ENCODE results near the gene KCNK17. TPM values are rescaled to one million over a fixed set of nuclear protein-coding genes. Genes with fewer than 3 reads are reported as not detected.

KCNK17 gene
- total RNA-seq, 1 experiment from 2014 or later: not detected

DNA sequence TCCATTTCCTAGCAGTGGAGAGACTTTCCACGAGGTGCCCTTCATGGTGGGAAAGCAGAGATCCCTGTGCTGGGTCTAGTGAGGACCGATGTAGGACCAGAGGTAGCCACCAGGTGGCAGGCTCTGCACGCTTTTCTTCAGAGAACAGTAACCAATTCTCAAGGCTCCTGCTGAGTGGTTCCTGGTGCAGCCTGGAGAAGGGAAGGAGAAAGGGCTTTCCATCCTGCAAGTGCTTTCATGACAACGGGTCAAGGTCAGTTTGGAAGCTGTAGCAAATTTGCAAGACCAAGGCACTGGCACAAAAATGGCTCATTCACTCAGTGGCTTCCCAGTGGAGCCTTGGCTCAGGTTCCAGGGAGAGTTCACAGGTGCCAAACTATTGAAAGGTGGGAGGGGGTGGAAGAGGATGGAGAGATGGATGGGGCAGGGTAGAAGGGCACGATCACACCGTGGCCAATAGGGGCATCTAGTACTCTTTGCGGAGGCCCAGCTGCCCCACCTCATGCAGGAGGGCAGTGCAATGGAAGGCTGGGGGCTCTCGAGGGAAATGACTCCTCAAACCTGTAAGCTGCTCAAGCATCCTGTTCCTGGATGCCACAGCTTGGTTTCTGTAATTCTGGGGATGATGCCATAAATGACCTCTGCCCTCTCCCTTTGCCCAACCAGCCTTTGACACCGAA lies 33.8 kb upstream of the KCNK17 start:
- Mint-ChIP-seq H3K4me1 (ENCODE audit: low read depth, unreplicated experiment) (no peaks in the 10 kb centered on the region), H3K27me3 (ENCODE audit: insufficient read depth, unreplicated experiment) (peaks cover 7% of the 10 kb centered on the region), H3K36me3 (ENCODE audit: insufficient read depth, unreplicated experiment) (no peaks in the 10 kb centered on the region), H3K9me3 (ENCODE audit: unreplicated experiment) (no peaks in the 10 kb centered on the region), H3K4me3 (ENCODE audit: unreplicated experiment) (no peak overlapping the region), H3K27ac (ENCODE audit: unreplicated experiment) (no peak overlapping the region)
- ChIA-PET CTCF (no interaction called here), POLR2A (no interaction called here)
- Histone ChIP-seq H3K9me3 (no peaks in the 10 kb centered on the region), H3K27me3 (replicated peaks; ENCODE audit: control insufficient read depth, insufficient read depth, low read length) (no peaks in the 10 kb centered on the region; the same call in 1 of the 2 replicates), H3K36me3 (ENCODE audit: control insufficient read depth, insufficient read depth, low read length) (no peaks in the 10 kb centered on the region), H3K4me3 (ENCODE audit: low read depth, low read length) (no peak overlapping the region), H3K4me1 (no peaks in the 10 kb centered on the region)
- peak; percentile 56 to 66 for DNase-seq
- no TSS peak for BruUV-seq (replicated peaks)
- intact Hi-C loops (cut with micrococcal nuclease; ENCODE audit: unreplicated experiment): loop anchor here (5.0 kb wide), 1 partner anchor 959 kb away; no protein-coding TSS in a partner anchor
- peak; percentile 77 to 79 for TF ChIP-seq CTCF (IDR thresholded peaks at IDR 0.05; ENCODE audit: insufficient read depth in 1 of 2, low read depth in 1 of 2, low read length in 1 of 2, severe bottlenecking in 1 of 2, unreplicated experiment in 1 of 2)

DNA sequence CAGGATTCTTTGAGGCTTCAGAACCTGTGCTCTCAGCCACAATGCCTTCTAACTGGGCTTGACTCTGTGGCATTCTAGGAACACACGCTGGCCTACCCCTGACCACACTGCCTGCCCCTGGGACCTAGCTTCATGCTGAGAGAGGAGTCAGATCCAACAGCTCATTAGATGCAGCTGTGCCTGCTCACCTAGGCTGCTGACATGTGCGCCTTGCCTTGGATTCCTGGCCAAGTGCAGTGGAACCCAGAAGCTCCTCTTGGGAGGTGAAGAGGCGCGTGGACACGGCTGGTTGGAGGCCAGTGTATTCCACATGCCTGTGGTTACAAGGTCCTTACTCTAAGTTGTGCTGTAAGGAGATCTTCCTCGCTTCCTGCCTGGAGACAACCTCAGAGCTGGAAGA lies 33.0 kb upstream of the KCNK17 start:
- no peak overlapping the region for H3K4me3 Mint-ChIP-seq (ENCODE audit: unreplicated experiment)
- TF ChIP-seq CTCF (IDR thresholded peaks at IDR 0.05; ENCODE audit: insufficient read depth in 1 of 2, low read depth in 1 of 2, low read length in 1 of 2, severe bottlenecking in 1 of 2, unreplicated experiment in 1 of 2): no peak
- Histone ChIP-seq H3K9me3 (no peaks in the 10 kb centered on the region), H3K4me1 (no peaks in the 10 kb centered on the region), H3K27me3 (replicated peaks; ENCODE audit: control insufficient read depth, insufficient read depth, low read length) (no peaks in the 10 kb centered on the region; the same call in 1 of the 2 replicates), H3K4me3 (ENCODE audit: low read depth, low read length) (no peak overlapping the region), H3K36me3 (ENCODE audit: control insufficient read depth, insufficient read depth, low read length) (no peaks in the 10 kb centered on the region)
- intact Hi-C loops (cut with micrococcal nuclease; ENCODE audit: unreplicated experiment): loop anchor here (5.0 kb wide), 1 partner anchor 960 kb away; no protein-coding TSS in a partner anchor
- H3K9me3 Mint-ChIP-seq (ENCODE audit: unreplicated experiment): no peaks in the 10 kb centered on the region
- DNase-seq: no peak
- H3K27me3 Mint-ChIP-seq (ENCODE audit: insufficient read depth, unreplicated experiment): peaks cover 7% of the 10 kb centered on the region
- ChIA-PET CTCF (interaction anchor here (1.1 kb wide), 1 partner anchor 37 kb away, joined by 3 read pairs; no protein-coding TSS in a partner anchor), POLR2A (no interaction called here)
- no peak overlapping the region for H3K27ac Mint-ChIP-seq (ENCODE audit: unreplicated experiment)
- BruUV-seq (replicated peaks): no TSS peak
- no peaks in the 10 kb centered on the region for H3K36me3 Mint-ChIP-seq (ENCODE audit: insufficient read depth, unreplicated experiment)
- H3K4me1 Mint-ChIP-seq (ENCODE audit: low read depth, unreplicated experiment): no peaks in the 10 kb centered on the region

DNA sequence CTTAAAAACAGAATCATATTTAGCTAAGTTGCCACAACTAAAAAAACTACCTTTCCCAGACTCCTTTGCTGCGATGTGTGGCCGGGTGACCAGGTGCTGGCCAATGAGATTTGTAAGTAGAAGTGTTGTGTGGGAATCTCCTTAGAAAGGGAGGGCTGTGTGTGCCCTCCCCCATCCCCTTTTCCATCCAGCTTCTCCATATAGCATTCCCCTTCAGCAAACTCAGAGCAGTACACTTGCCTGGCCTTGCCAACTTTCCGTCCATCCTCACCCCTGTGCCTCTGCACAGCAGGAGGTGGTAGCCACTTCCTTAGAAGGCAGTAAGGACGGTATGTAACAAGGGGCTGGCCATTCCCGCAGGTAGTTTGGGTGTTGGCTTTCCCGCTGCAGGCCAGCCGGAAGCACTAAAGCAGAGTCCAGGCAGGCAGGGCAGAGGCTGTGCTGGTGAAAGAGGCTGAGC lies 30.6 kb upstream of the KCNK17 start:
- CTCF ChIA-PET: no interaction called here
- H3K36me3 Mint-ChIP-seq (ENCODE audit: insufficient read depth, unreplicated experiment): no peaks in the 10 kb centered on the region
- no peaks in the 10 kb centered on the region for H3K36me3 ChIP-seq (ENCODE audit: control insufficient read depth, insufficient read depth, low read length)
- no TSS peak for BruUV-seq (replicated peaks)
- POLR2A ChIA-PET: no interaction called here
- H3K27ac Mint-ChIP-seq (ENCODE audit: unreplicated experiment): no peak overlapping the region
- no peak overlapping the region for H3K4me3 ChIP-seq (ENCODE audit: low read depth, low read length)
- no peaks in the 10 kb centered on the region for H3K27me3 ChIP-seq (replicated peaks; ENCODE audit: control insufficient read depth, insufficient read depth, low read length)
- H3K4me1 ChIP-seq: no peaks in the 10 kb centered on the region
- no peaks in the 10 kb centered on the region for H3K4me1 Mint-ChIP-seq (ENCODE audit: low read depth, unreplicated experiment)
- no peak overlapping the region for H3K4me3 Mint-ChIP-seq (ENCODE audit: unreplicated experiment)
- no peak for TF ChIP-seq CTCF (IDR thresholded peaks at IDR 0.05; ENCODE audit: insufficient read depth in 1 of 2, low read depth in 1 of 2, low read length in 1 of 2, severe bottlenecking in 1 of 2, unreplicated experiment in 1 of 2)
- no peak for DNase-seq
- peaks cover 7% of the 10 kb centered on the region for H3K27me3 Mint-ChIP-seq (ENCODE audit: insufficient read depth, unreplicated experiment)
- no peaks in the 10 kb centered on the region for H3K9me3 Mint-ChIP-seq (ENCODE audit: unreplicated experiment)
- intact Hi-C loops (cut with micrococcal nuclease; ENCODE audit: unreplicated experiment): loop anchor here (5.0 kb wide), 1 partner anchor 962 kb away; no protein-coding TSS in a partner anchor
- no peaks in the 10 kb centered on the region for H3K9me3 ChIP-seq

Data from Caco-2 (cell line).